ENCODE measurements around the gene NR5A1.

DNA sequence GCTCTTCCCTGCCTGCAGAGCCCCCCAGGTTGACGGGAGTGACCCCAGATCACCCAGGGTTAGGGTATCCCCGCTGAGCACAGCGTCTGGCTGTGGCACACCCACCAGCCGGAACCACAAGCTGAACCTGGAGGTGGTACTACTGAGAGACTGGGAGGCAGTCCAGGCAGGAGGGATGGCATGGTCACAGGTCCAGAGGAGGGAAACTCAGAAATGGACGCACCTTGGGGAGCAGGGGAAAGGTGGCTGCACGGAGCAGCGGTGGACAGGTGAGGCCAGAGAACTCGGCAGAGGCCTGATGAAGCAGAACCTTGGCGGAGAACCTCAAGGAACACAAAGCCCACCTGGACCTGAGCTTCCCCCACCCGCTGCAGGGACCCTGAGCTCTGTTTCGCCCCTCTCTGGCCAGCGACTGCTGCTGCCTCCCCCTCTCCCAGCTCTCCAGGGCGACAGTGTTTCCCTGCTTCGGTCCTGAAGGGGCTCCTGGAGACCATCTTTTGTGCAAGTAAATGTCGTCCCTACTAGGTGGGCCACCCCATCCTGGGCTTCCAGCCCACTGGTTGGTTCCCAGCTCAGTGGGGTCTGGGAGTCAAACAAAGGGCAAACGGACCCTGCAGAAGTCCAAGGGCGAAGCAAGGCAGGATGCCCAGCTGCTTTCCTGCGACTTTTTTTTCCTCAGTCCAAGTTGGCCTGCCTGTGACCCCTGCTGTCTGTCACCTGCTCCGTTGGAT is 56.1 kb downstream of the NR5A1 start:
- TF ChIP-seq, protein P1, sequence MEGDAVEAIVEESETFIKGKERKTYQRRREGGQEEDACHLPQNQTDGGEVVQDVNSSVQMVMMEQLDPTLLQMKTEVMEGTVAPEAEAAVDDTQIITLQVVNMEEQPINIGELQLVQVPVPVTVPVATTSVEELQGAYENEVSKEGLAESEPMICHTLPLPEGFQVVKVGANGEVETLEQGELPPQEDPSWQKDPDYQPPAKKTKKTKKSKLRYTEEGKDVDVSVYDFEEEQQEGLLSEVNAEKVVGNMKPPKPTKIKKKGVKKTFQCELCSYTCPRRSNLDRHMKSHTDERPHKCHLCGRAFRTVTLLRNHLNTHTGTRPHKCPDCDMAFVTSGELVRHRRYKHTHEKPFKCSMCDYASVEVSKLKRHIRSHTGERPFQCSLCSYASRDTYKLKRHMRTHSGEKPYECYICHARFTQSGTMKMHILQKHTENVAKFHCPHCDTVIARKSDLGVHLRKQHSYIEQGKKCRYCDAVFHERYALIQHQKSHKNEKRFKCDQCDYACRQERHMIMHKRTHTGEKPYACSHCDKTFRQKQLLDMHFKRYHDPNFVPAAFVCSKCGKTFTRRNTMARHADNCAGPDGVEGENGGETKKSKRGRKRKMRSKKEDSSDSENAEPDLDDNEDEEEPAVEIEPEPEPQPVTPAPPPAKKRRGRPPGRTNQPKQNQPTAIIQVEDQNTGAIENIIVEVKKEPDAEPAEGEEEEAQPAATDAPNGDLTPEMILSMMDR (conservative IDR thresholded peaks at IDR 0.05; ENCODE audit: low read length) = no peak
- TF ChIP-seq EZH2phosphoT487 (IDR thresholded peaks at IDR 0.05; ENCODE audit: borderline replicate concordance) = no peak
